ENCODE measurements around the gene ZDHHC1. TPM values are rescaled to one million over a fixed set of nuclear protein-coding genes. Genes with fewer than 3 reads are reported as not detected.

ZDHHC1 gene
- total and polyA plus RNA-seq, 2 of the 13 experiments (the other 11 are each of a cell fraction or from before 2014, with no cell fraction given): 0.51 to 1.1 TPM

DNA sequence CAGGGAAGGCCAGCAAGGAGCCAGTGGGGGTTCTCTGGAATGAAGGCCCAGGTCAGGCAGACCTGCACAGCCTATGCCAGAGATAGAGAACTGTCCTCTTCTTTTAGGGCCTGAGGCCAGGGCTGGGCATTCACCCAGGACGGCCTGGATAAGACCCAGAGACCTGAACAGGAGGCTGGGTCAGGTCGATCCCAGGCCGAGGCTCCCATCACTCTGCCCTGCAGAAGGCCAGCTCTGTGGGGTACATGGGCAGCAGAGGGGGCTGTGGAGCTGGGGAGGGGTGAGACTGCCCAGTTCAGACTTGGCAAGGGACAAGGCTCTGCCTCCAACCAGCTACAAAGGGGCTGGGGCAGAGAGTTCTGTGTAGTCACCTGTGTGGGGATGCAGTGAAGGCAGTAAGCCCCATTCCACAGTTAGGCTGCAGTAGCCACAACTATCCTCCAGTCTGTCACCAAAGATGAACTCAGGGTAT is 29.2 kb upstream of the ZDHHC1 start (continued):
- TF ChIP-seq, protein P1, sequence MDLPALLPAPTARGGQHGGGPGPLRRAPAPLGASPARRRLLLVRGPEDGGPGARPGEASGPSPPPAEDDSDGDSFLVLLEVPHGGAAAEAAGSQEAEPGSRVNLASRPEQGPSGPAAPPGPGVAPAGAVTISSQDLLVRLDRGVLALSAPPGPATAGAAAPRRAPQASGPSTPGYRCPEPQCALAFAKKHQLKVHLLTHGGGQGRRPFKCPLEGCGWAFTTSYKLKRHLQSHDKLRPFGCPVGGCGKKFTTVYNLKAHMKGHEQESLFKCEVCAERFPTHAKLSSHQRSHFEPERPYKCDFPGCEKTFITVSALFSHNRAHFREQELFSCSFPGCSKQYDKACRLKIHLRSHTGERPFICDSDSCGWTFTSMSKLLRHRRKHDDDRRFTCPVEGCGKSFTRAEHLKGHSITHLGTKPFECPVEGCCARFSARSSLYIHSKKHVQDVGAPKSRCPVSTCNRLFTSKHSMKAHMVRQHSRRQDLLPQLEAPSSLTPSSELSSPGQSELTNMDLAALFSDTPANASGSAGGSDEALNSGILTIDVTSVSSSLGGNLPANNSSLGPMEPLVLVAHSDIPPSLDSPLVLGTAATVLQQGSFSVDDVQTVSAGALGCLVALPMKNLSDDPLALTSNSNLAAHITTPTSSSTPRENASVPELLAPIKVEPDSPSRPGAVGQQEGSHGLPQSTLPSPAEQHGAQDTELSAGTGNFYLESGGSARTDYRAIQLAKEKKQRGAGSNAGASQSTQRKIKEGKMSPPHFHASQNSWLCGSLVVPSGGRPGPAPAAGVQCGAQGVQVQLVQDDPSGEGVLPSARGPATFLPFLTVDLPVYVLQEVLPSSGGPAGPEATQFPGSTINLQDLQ (CRISPR knock-in tag; IDR thresholded peaks at IDR 0.05): no peak
- TF ChIP-seq, protein P2, sequence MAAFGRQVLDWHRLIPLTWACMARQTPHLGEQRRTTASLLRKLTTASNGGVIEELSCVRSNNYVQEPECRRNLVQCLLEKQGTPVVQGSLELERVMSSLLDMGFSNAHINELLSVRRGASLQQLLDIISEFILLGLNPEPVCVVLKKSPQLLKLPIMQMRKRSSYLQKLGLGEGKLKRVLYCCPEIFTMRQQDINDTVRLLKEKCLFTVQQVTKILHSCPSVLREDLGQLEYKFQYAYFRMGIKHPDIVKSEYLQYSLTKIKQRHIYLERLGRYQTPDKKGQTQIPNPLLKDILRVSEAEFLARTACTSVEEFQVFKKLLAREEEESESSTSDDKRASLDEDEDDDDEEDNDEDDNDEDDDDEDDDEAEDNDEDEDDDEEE (CRISPR knock-in tag; IDR thresholded peaks at IDR 0.05): peak; percentile 34; the same call in 1 of the 2 replicates
- TF ChIP-seq CBFB (CRISPR knock-in tag; IDR thresholded peaks at IDR 0.05) (no peak), ZFAT (CRISPR knock-in tag; conservative IDR thresholded peaks at IDR 0.05) (no peak), SOX6 (IDR thresholded peaks at IDR 0.05) (no peak), SOX6 (CRISPR knock-in tag; IDR thresholded peaks at IDR 0.05) (no peak), ARHGAP35 (CRISPR knock-in tag; IDR thresholded peaks at IDR 0.05; ENCODE audit: borderline replicate concordance) (no peak), ZNF546 (CRISPR knock-in tag; conservative IDR thresholded peaks at IDR 0.05) (no peak), ZNF589 (CRISPR knock-in tag; conservative IDR thresholded peaks at IDR 0.05) (no peak), FOXK1 (CRISPR knock-in tag; IDR thresholded peaks at IDR 0.05; ENCODE audit: borderline replicate concordance, low read depth) (no peak), SATB2 (CRISPR knock-in tag; IDR thresholded peaks at IDR 0.05) (no peak), GFI1 (CRISPR knock-in tag; IDR thresholded peaks at IDR 0.05; ENCODE audit: borderline replicate concordance) (no peak), CBX1 (IDR thresholded peaks at IDR 0.05; ENCODE audit: low read depth) (no peak), MAF1 (CRISPR knock-in tag; IDR thresholded peaks at IDR 0.05; ENCODE audit: borderline replicate concordance) (0 out of 2 replicates have a peak, but pooled peaks have one; percentile 24), ZBTB38 (CRISPR knock-in tag; IDR thresholded peaks at IDR 0.05) (no peak), KLF15 (CRISPR knock-in tag; IDR thresholded peaks at IDR 0.05; ENCODE audit: borderline replicate concordance) (no peak), PHF21A (CRISPR knock-in tag; IDR thresholded peaks at IDR 0.05) (no peak), ZNF619 (CRISPR knock-in tag; IDR thresholded peaks at IDR 0.05) (no peak), PCBP2 (optimal IDR thresholded peaks at IDR 0.05; ENCODE audit: low read depth, low read length, poor library complexity, severe bottlenecking) (no peak), CHCHD3 (CRISPR knock-in tag; IDR thresholded peaks at IDR 0.05) (no peak), SP1 (IDR thresholded peaks at IDR 0.05) (no peak), SP1 (CRISPR knock-in tag; IDR thresholded peaks at IDR 0.05) (no peak), ZNF530 (CRISPR knock-in tag; IDR thresholded peaks at IDR 0.05; ENCODE audit: low read depth) (no peak), ZNF850 (CRISPR knock-in tag; conservative IDR thresholded peaks at IDR 0.05) (no peak), IRF2 (CRISPR knock-in tag; IDR thresholded peaks at IDR 0.05) (no peak)
- TF ChIP-seq, protein P3, sequence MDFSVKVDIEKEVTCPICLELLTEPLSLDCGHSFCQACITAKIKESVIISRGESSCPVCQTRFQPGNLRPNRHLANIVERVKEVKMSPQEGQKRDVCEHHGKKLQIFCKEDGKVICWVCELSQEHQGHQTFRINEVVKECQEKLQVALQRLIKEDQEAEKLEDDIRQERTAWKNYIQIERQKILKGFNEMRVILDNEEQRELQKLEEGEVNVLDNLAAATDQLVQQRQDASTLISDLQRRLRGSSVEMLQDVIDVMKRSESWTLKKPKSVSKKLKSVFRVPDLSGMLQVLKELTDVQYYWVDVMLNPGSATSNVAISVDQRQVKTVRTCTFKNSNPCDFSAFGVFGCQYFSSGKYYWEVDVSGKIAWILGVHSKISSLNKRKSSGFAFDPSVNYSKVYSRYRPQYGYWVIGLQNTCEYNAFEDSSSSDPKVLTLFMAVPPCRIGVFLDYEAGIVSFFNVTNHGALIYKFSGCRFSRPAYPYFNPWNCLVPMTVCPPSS (IDR thresholded peaks at IDR 0.05): no peak

Data from HepG2 (cell line).